K562 (cell line): Measurements from ENCODE around the gene PITX1. TPM values are rescaled to one million over a fixed set of nuclear protein-coding genes. Genes with fewer than 3 reads are reported as not detected.
A peak's percentile ranks its signal among the peaks of the same experiment; 100 is the strongest.

Experiments used
- CCNT2 ChIP-seq: IDR thresholded peaks from 2 replicates; pipeline ENCODE4 v1.6.1; 2011; ENCODE audit warnings: borderline replicate concordance, low read depth, mild to moderate bottlenecking, moderate library complexity, mixed read lengths, low read length; ENCODE audit not compliant: insufficient read length; ENCODE audit errors: extremely low read depth
- CREB1 ChIP-seq, 2 experiments: sonication (generic) in 1 of 2; formaldehyde crosslinking in 1 of 2; IDR thresholded peaks; 2 replicates each; pipeline versions ENCODE4 v1.6.1 to v1.8.0; 2012 to 2022; ENCODE audit warnings: inconsistent platforms in 1 of 2, mild to moderate bottlenecking in 1 of 2, missing genetic modification reagents in 1 of 2, moderate library complexity in 1 of 2
- E2F6 ChIP-seq, 2 experiments: IDR thresholded peaks; 2 replicates each; pipeline ENCODE4 v1.6.1; 2011; ENCODE audit warnings: borderline replicate concordance in 1 of 2, control low read depth in 1 of 2, low read depth in 1 of 2, low read length in 1 of 2, mild to moderate bottlenecking in 1 of 2, mixed read lengths in 1 of 2, moderate library complexity in 1 of 2; ENCODE audit not compliant: insufficient read depth in 1 of 2, insufficient read length in 1 of 2, poor library complexity in 1 of 2, severe bottlenecking in 1 of 2; ENCODE audit errors: extremely low read depth in 1 of 2
- IRF1 ChIP-seq: sonication (generic); formaldehyde crosslinking; IDR thresholded peaks from 2 replicates; pipeline ENCODE4 v1.8.0; 2022; ENCODE audit warnings: missing genetic modification reagents, mild to moderate bottlenecking, borderline replicate concordance
- KAT7 ChIP-seq: sonication (generic); formaldehyde crosslinking; IDR thresholded peaks from 2 replicates; pipeline ENCODE4 v1.8.0; 2022; ENCODE audit warnings: missing genetic modification reagents, mild to moderate bottlenecking, borderline replicate concordance
- KDM5B ChIP-seq: fragments of 200-600 bp; sonication (generic); IDR thresholded peaks from 2 replicates; pipeline ENCODE4 v1.6.1; 2012; ENCODE audit warnings: low read depth, mild to moderate bottlenecking, moderate library complexity, low read length, control low read depth, inconsistent platforms; ENCODE audit not compliant: insufficient replicate concordance
- PATZ1 ChIP-seq: fragments of 250-450 bp; sonication (Bioruptor Pico); IDR thresholded peaks from 2 replicates; pipeline ENCODE4 v1.5.0; 2020; ENCODE audit warnings: mild to moderate bottlenecking, borderline replicate concordance
- PHF8 ChIP-seq: fragments of 200-600 bp; sonication (generic); IDR thresholded peaks from 2 replicates; pipeline ENCODE4 v1.6.1; 2012; ENCODE audit warnings: mixed run types, mild to moderate bottlenecking, inconsistent platforms, low read length, moderate library complexity, borderline replicate concordance
- POLR2G ChIP-seq: fragments of 200-400 bp; formaldehyde crosslinking; IDR thresholded peaks from 2 replicates; pipeline ENCODE4 v1.6.1; 2017; ENCODE audit warnings: low read depth, mild to moderate bottlenecking, antibody characterized with exemption, low read length, moderate library complexity
- RB1 ChIP-seq: fragments of 450-650 bp; IDR thresholded peaks from 2 replicates; pipeline ENCODE4 v1.6.1; 2017; ENCODE audit warnings: low read depth, mild to moderate bottlenecking
- RBFOX2 ChIP-seq: fragments of 200-400 bp; formaldehyde crosslinking; IDR thresholded peaks from 2 replicates; pipeline ENCODE4 v1.6.1; 2017; ENCODE audit warnings: low read depth, mild to moderate bottlenecking, low read length, moderate library complexity
- SP1 ChIP-seq: sonication (generic); formaldehyde crosslinking; IDR thresholded peaks from 2 replicates; pipeline ENCODE4 v1.8.1; 2022; ENCODE audit warnings: mild to moderate bottlenecking, missing genetic modification reagents
- TBP ChIP-seq: optimal IDR thresholded peaks from 2 replicates; pipeline ENCODE3; 2011; ENCODE audit warnings: low read depth, low read length, improper control_type of control experiment
- ZBTB9 ChIP-seq: fragments of 450-650 bp; formaldehyde crosslinking; IDR thresholded peaks from 2 replicates; pipeline ENCODE4 v1.4.0; 2020; ENCODE audit warnings: mild to moderate bottlenecking, moderate library complexity
- ZNF316 ChIP-seq: fragments of 450-650 bp; IDR thresholded peaks from 2 replicates; pipeline ENCODE4 v1.6.1; 2016
- ZNF583 ChIP-seq: fragments of 250-450 bp; sonication (Bioruptor Pico); IDR thresholded peaks from 2 replicates; pipeline ENCODE4 v1.4.0; 2020
- polyA plus RNA-seq, 8 experiments: library from polyadenylated mRNA; depleted of rRNA in 4 of 8; stranded (reverse) in 5 of 8; unstranded in 3 of 8; fragments of >200 nt; fragmentation: Nextera tagmentation in 2 of 8; fragmentation: Illumina TruSeq in 1 of 8; extraction: Ambion mirVana in 2 of 8; extraction: Trizol in 1 of 8; gene quantifications; 2 replicates each; pipeline versions ENCODE4 v1.2.1 to v1.2.3, GENCODE V29; 2011 to 2014; ENCODE audit warnings: inconsistent platforms in 1 of 8, missing spikeins in 1 of 8
- total RNA-seq, 7 experiments: library from RNA; depleted of rRNA in 6 of 7; stranded (reverse); fragments of >200 nt in 6 of 7; fragmentation: Illumina TruSeq in 2 of 7; extraction: Trizol in 2 of 7; gene quantifications; 2 replicates each; pipeline versions ENCODE4 v1.2.1 to v1.2.3, GENCODE V29; 2011 to 2021; ENCODE audit warnings: low replicate concordance in 1 of 7

PITX1 gene
- total and polyA plus RNA-seq, 9 of the 15 experiments (the other 6 are each of a cell fraction or from before 2014, with no cell fraction given): 0.13 to 88.2 (median 24.9) TPM

- TF ChIP-seq IRF1 (CRISPR knock-in tag) (no peak), RBFOX2 (peak; percentile 42), ZNF316 (no peak), E2F6 (IDR thresholded peaks at IDR 0.05; ENCODE audit: borderline replicate concordance in 1 of 2, extremely low read depth in 1 of 2, insufficient read depth in 1 of 2, insufficient read length in 1 of 2, low read depth in 1 of 2, low read length in 1 of 2, poor library complexity in 1 of 2, severe bottlenecking in 1 of 2) (no peak), RB1 (peak; percentile 50), TBP (peak; percentile 60), SP1 (CRISPR knock-in tag) (no peak), CREB1 (IDR thresholded peaks at IDR 0.05) (0 out of 2 replicates have a peak, but pooled peaks have one; percentile 8), CREB1 (CRISPR knock-in tag; IDR thresholded peaks at IDR 0.05) (no peak), POLR2G (peak; percentile 72), KAT7 (no peak; the same call in 1 of the 2 replicates), ZNF583 (CRISPR knock-in tag) (peak; percentile 39; the same call in 1 of the 2 replicates), CCNT2 (peak; percentile 22), PATZ1 (CRISPR knock-in tag) (no peak), PHF8 (peak; percentile 37; the same call in 1 of the 2 replicates), ZBTB9 (CRISPR knock-in tag) (0 out of 2 replicates have a peak, but pooled peaks have one; percentile 41), KDM5B (peak; percentile 23)
Measured at GRCh38 chr5:135033901-135034235, at the start of gene PITX1 (continued).
